Measurements from ENCODE around the gene EPHB4. TPM values are rescaled to one million over a fixed set of nuclear protein-coding genes. Genes with fewer than 3 reads are reported as not detected.

The EPHB4 gene
- total and polyA plus RNA-seq, 2 of the 8 experiments (the other 6 are each of a cell fraction or from before 2014, with no cell fraction given): 85.0 to 113 TPM

DNA sequence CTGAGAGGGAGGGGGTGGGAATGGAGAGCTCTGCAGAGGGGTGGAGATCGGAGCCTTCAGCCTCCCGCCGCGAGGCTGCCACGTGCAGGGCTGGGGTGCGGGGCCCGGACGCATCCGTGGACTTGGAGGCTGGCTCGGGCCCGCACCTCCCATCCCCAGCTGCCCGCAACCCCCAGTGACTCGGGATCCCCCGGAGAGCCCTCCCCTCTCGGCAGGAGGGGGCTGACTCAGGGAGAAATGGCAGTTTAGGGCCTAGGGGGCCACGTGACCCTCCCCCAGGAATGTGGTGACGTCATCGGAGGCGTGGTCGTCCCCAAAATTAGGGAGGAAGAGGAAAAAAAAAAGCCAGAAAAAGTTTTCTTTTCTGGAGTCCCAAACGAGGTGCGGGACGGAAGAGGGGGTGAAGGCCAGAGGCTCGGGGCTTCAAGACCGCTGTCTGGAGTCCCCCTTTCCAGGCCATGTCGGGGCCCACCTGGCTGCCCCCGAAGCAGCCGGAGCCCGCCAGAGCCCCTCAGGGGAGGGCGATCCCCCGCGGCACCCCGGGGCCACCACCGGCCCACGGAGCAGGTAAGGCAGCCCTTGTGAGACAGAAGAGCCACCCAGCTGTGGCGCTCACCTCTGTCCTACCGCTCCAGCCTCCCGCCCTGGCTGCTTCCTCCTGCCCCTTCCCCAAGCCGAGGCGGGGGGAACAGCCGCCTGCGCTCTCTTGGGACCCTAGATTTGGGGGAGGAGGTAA, 39.9 kb upstream of the EPHB4 start, which contains the start of gene TRIP6 (continued):
- TF ChIP-seq RNF2 (IDR thresholded peaks at IDR 0.05; ENCODE audit: borderline replicate concordance, low read depth, low read length, missing control alignments, poor library complexity, severe bottlenecking): no peak
- peak; percentile 99 for TF ChIP-seq TEAD4 (IDR thresholded peaks at IDR 0.05; ENCODE audit: low read depth, low read length)
- peak; percentile 94 for TF ChIP-seq MAX (IDR thresholded peaks at IDR 0.05)
- no peak for TF ChIP-seq GTF2F1 (IDR thresholded peaks at IDR 0.05; ENCODE audit: borderline replicate concordance, low read depth, low read length)
- TF ChIP-seq RXRA (IDR thresholded peaks at IDR 0.05; ENCODE audit: insufficient read depth, low read depth, low read length): no peak
- peak in 1 of 2 experiments; percentile 48; a peak in 1 of 4 replicates for TF ChIP-seq HDAC2 (IDR thresholded peaks at IDR 0.05; ENCODE audit: borderline replicate concordance in 1 of 2, low read depth in 2 of 2, low read length in 2 of 2)
- TF ChIP-seq CREB1 (IDR thresholded peaks at IDR 0.05): peak; percentile 90
- no peak for TF ChIP-seq GABPA (IDR thresholded peaks at IDR 0.05; ENCODE audit: borderline replicate concordance, insufficient read depth, low read length)
- TF ChIP-seq CHD2 (IDR thresholded peaks at IDR 0.05; ENCODE audit: low read length): 0 out of 2 replicates have a peak, but pooled peaks have one; percentile 23
- no peak; the same call in 1 of the 2 replicates for TF ChIP-seq YY1 (IDR thresholded peaks at IDR 0.05; ENCODE audit: low read depth, low read length)
- no peak for TF ChIP-seq ZNF274 (IDR thresholded peaks at IDR 0.05; ENCODE audit: borderline replicate concordance, extremely low read depth, low read length)
- TF ChIP-seq EP300 (IDR thresholded peaks at IDR 0.05; ENCODE audit: borderline replicate concordance in 1 of 2, low read depth in 2 of 2, low read length in 2 of 2): peak in 1 of 2 experiments; percentile 73; a peak in 1 of 3 replicates
- no peak for TF ChIP-seq RAD21 (IDR thresholded peaks at IDR 0.05 in 1 of 2, conservative IDR thresholded peaks at IDR 0.05 in 1 of 2; ENCODE audit: low read depth in 2 of 2, low read length in 2 of 2)
- peak; percentile 98 for TF ChIP-seq ATF2 (IDR thresholded peaks at IDR 0.05; ENCODE audit: low read length)
- TF ChIP-seq POLR2AphosphoS5 (IDR thresholded peaks at IDR 0.05; ENCODE audit: low read depth, low read length): peak; percentile 60
- TF ChIP-seq SP1 (IDR thresholded peaks at IDR 0.05; ENCODE audit: low read depth, low read length): 0 out of 2 replicates have a peak, but pooled peaks have one; percentile 15
- no peak for TF ChIP-seq BRCA1 (IDR thresholded peaks at IDR 0.05; ENCODE audit: low read depth, low read length)
- TF ChIP-seq SP4 (IDR thresholded peaks at IDR 0.05; ENCODE audit: low read length): 0 out of 2 replicates have a peak, but pooled peaks have one; percentile 64

Data from H1 (cell line).